ENCODE results near the gene GZF1.

Gene GZF1

DNA sequence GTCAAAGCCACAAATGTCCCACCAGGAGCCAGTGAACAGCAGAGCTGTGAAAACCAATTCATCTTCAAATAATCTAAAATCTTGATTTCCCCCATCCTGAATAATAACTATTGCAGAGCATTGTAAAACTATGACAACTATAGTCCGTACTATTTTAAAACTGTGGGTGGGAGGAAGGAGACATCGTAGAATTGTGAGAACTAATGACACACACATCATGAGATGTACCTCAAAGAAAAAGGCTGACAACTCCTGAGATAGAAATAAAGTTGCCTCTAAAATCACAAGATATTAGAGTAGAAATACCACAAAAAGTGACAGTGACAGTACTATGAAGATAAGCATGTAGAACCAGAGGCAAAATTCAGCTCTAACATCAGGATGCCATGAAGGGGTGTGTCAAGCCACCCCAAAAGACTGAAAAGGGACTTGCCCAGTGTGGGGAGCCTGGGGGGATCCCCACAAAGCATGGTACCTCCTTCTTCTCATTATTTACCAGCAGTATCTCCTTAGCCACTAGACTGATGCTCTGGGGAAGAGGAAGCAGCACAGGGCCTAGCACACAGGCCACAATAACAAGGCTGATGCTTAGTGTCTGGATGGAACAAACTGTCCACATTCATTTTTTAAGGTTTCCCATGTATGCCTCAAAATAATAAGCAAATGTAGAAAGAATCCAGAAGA lies 45.9 kb downstream of the GZF1 start:
- DNase-seq (ENCODE audit: low read depth in 2 of 2): no peak

DNA sequence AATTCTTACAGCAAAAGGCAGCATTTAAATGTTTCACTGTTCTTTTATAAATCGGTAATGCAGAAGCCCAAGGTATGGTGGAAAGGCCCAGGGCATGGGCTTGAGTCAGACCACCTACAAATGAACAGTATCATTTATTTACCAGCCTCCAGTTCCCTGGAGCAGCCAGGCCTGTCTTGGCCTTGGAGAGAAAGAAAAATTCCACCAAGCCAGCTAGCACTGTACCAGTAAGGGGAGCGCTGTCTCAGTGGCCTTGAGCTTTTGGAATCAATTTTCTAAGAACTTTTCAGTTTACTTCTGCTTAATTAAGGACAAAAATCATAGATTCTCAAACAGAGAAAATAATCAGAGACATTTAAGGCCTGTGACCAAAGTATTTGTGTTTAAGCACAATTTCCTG lies 47.0 kb downstream of the GZF1 start:
- no peak for DNase-seq (ENCODE audit: low read depth in 2 of 2)

DNA sequence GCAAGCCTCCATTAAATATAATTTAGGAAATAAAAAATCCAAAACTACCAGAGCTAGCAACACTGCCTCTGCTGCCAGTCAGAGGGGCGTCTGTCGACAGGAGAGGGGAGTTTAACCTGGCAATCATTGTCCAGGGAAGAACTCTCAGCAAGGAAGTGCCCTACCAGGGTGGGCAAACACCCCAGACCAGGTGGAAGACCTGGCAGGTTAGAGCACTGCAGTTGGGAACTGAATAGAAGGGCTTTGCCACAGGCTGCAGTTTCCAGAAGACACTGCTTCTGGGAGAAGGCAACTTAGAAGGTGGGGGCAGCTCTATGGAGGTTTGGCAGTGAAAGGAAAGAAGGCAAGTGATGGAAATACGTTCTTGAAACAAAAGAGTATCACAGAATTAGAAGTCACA lies 47.8 kb downstream of the GZF1 start:
- no peak for DNase-seq (ENCODE audit: low read depth in 2 of 2)

DNA sequence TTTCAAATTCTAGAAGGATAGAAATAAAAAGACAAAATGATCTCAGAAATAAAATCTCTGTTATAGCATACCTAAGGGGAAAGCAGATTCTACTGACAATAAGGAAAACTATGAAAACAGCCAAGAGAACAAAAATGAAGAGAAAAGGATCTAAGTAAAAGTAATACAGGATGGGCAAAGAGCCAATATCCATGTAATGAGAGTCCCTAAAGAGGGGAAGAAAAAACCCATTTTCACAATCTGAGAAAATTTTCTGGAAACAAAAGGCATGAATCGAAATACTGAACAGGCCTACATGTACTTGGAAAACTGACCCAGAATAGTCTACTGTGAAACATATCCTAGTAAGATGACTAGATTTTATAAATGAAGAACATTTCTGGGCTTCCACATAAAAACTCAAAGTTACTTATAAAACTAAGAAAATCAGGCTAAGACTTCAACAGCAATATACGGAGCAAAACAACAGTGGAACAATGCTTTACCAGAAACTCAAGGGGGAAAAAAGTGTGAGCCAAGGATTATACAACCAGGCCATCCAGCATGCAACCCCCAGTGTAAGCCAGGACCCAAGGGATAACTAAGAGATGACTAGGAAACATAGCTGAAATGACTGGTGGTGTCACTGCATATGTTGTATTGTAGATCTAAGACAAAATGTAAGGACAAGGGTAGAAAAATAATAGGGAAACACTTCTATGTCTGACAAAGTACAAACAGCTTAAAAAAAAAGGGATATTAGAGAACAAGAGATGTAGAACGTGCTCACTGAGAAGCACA lies 49.1 kb downstream of the GZF1 start:
- no peak for DNase-seq (ENCODE audit: low read depth in 2 of 2)

DNA sequence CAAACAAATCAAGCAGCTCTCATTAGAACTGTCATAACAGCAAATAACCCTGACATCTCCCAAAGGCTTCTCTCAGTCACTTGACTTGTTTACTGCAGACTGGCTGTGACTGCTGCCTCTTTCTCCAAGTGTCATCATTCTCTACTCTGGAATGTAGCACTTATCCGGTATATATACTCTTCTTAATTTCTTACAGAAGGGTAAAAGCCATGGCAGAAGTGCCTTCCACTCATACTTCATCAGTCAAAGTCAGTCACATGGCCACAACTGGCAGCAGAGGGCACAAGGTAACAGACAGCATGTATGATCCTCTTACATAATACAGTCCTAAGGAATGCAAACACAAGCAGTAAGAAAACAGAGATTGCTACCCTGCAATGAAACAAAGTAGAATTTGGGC lies 50.0 kb downstream of the GZF1 start:
- DNase-seq (ENCODE audit: low read depth in 2 of 2): no peak

DNA sequence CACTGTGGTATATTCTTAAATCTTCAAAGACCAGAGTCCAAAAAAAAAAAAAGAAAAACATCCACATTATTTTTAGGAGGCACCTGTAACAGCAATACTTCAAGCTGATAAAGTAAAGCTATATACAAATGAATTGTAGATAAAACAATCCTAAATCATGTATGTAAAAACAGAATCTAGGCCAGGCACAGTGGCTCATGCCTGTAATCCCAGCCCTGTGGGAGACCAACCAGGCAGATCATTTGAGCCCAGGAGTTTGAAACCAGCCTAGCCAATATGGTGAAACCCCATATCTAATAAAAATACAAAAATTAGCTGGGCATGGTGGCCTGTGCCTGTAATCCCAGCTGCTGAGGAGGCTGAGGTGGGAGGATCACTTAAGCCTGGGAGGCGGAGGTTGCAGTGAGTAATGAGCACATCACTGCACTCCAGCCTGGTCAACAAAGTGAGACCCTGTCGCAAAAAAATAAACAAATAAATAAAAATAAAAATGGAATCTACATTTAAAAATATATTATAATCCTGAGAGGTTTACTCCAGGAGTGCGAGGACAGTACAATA lies 52.0 kb downstream of the GZF1 start:
- no peak for DNase-seq (ENCODE audit: low read depth in 2 of 2)

DNA sequence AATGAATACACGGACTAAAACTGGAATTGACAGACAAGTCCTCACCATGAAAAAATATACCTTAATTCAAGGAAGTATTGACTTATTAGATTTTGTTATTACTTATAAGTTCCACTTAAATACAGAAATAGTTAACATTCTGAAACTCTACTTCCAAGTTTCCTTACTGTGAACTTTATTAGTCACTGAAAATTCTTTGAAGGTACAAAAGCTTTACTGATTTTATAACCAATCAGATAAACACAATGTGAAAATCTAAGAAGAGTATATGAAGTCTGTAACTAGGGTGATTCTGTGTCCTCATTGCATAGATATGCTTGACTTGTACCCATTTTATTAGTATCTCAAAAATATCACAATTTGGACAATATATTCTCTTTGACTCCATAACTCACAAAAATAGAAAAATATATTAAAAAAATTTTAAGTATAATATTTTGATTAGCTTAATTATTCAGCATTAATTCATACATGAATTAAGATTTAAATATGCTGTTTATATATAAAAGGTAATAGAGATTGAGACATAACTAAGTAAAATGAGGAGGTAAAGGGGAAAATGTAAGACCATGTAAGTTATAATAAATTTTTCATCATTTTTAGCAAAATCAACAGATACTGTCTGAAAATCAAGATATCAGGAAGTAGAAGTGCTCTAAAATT lies 52.7 kb downstream of the GZF1 start:
- DNase-seq (ENCODE audit: low read depth in 2 of 2): no peak

DNA sequence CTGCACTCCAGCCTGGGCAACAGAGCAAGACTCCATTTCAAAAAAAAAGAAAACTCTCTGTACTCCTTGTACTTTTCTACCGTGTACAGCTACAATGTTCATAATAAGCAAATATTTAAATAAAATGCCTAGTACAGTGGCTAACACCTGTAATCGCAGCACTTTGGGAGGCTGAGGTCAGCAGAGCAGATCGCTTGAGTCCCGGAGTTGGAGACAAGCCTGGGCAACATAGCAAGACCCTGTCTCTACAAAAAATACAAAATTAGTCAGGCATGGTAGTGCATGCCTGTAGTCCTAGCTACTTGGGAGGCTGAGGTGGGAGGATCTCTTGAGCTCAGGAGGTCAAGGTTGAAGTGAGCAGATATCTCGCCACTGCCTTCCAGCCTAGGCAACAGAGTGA lies 53.6 kb downstream of the GZF1 start:
- DNase-seq (ENCODE audit: low read depth in 2 of 2): no peak

DNA sequence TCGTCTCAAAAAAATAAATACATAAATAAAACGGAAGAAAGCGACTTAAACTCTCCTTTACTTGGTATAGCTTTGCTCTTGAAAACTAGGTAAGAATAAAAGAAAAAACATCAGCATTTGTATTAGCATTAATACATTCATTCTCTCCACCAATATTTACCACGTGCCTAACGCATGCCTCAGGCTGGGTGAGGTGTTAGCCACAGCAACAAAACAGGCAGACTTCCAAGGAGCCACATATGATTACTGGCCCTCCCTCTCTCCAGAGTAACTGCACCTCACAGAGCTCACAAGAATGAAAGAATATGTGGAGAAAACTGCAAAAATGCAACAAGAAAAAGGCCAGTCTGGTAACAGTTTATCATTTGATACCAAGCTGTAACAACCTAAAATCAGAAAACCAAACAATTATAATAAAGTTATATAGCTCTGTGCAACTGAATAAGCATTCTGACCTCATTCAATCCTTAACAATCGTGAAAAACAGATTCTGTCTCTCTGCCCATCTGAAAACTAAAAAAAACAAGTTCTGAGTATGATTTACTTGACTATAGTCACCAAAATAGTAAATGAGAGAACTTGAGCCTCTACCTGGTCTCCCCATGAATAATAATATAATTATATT lies 54.1 kb downstream of the GZF1 start:
- DNase-seq (ENCODE audit: low read depth in 2 of 2): no peak

DNA sequence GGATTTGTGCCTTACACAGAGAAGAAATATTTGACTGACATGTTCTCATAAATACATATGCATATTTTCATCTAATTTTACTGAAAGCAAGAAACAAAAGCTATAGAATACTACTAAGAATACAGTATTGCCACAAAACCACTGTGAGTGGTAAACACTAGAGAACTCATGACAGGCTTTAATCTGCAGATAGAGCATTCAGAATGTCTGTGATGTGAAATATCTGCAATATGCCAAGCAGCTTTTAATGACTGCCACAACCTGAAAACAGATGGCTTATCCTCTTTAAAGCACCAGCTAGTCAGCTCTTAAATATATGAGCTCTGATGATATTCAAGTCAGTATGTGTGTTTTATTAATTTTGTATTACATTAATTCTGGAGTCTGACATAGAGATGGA lies 55.9 kb downstream of the GZF1 start:
- DNase-seq (ENCODE audit: low read depth in 2 of 2): no peak

DNA sequence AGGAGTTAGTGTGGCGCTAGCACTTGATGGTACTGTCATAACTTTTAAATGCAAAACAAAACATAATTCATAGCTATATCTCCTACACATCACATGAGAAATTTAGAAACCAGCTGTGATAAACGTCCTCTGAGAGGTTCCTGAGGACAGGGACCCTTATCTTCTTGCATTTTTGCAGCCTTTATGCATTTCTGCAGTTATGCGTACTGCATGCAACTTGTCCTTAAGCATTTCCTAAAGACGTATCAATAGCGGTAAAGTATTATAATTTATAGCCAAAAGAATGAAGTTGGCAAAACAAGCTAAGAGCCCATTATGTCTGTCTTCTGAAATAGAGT lies 57.6 kb downstream of the GZF1 start:
- DNase-seq (ENCODE audit: low read depth in 2 of 2): no peak

DNA sequence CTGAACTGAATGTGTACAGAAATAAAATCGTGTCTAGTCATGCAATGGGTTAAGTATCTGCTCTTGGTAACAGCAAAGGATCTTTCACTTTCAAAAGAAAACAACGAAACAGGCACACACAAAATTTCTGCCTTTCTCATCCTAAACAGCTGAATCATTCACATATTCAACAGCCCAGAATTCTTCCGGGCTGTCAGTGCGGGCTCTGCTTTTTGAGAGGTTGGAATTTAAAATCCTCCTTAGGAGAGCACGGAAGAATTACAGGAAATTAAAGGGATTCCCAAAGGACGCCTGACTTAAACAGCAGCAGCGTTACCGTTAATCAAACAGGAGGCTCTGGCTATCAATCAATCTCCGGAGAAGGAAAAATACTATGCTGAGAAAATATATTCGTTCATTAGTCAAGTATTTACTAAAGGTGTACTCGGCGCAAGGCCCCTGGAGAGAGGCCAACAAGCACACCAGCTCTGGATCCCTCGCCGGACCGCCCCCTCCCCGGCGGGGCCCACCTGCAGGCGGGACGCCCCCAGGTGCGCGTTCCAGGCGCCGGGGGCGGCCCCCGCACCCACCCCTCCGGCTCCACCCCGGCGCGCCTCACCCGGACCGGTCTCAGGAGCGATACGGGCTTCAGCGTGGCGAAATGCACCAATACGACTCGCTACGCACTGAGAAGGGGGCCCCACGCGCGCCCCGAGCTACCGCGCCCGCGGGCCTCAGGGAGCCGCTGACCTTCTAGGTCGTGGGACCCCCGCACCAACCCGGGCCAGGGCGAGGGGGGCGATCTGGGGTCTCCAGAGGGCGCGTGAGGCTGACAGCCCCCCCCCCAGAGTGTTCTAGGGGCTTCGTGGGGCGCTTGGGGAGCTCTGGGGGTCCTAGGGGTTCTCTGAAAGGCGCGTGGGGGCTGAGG lies 58.3 kb downstream of the GZF1 start:
- DNase-seq (ENCODE audit: low read depth in 2 of 2): no peak

DNA sequence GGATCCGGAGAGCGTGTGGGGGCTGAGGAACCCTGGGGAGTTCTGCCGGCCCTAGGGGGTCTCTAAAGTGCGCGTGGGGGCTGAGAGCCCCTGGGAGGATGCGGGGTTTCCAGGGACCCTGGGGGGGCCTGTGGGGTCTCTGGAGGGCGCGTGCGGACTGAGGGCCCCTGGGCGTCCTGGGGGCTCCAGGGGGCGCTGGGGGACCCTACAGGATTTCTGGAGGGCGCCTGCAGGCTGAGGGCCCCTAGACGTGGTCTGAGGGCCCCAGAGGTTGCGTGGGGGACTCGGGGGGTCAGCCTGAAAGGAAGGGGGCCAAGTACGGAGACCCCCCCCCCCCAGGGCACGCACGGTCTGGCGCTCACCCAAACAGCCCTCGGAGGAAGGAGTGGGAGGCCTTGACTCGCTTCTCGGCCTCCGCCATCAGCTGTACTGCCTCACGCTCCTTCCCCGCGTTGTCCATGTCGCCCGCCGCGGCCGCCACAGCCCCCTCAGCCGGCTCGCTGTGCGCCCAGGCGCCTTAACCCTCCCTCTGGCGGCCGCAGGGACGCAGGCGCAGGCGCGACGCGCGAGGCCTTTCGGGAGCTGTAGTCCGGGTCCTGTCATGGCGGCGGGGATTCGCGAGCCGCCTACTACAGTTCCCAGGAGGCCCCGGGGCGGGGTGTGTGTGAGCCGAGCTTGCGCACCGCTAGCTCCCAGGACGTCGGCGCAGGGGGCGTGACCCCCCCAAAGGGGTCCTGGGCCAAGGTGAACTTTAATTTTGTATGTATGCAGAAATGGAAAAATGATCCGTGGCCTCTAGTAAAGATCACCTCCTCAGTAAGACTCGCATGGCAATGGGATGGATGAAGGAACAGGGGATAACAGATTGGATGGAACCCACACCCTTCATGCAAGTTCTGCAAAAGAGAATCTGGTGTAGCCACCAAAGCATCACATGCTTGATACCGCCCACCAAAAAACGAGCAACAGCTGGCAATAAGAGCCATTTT lies 59.3 kb downstream of the GZF1 start, which contains the start of gene NAPB:
Gene NAPB (minus strand): TSS at position 546 of the 989 bp plus-strand sequence. CDS start 86 bp downstream, at position 460.
- peak; percentile 88 to 90 for DNase-seq (ENCODE audit: low read depth in 2 of 2)
